Spleen (tissue), 11 donors: ENCODE results near the gene RSPH9. TPM values are rescaled to one million over a fixed set of nuclear protein-coding genes. Genes with fewer than 3 reads are reported as not detected.
A peak's percentile ranks its signal among the peaks of the same experiment; 100 is the strongest.
"Not testable (repeated sequence)": the region's sequence is repeated elsewhere in the genome, so short reads cannot be mapped to it uniquely, and the experiment has no call there.

ENCODE experiments used
- DNase-seq: peaks from one replicate; pipeline ENCODE4 v3.0.0-alpha.2; 2020
- H3K27ac ChIP-seq, 8 donors: fragments of 200-600 bp; sonication (generic) in 7 of 8; 1 replicate in 4 of 8; 2 replicates in 4 of 8; pipeline versions ENCODE4 v1.5.0 to v1.8.0; 2016 to 2021; ENCODE audit warnings: inconsistent platforms in 4 of 8, mild to moderate bottlenecking in 4 of 8, moderate library complexity in 1 of 8
- H3K27me3 ChIP-seq, 7 donors: fragments of 200-600 bp; sonication (generic) in 6 of 7; replicated peaks in 1 of 7; 1 replicate in 4 of 7; 2 replicates in 3 of 7; pipeline versions ENCODE4 v1.5.0 to v1.8.0; 2016 to 2021; ENCODE audit warnings: inconsistent platforms in 3 of 7, mild to moderate bottlenecking in 1 of 7
- H3K36me3 ChIP-seq, 6 donors: fragments of 200-600 bp; sonication (generic) in 5 of 6; 1 replicate in 4 of 6; 2 replicates in 2 of 6; pipeline versions ENCODE4 v1.5.0 to v1.8.0; 2016 to 2021; ENCODE audit warnings: inconsistent platforms in 2 of 6
- H3K4me1 ChIP-seq, 6 donors: fragments of 200-600 bp; sonication (generic) in 5 of 6; 1 replicate in 3 of 6; 2 replicates in 3 of 6; pipeline versions ENCODE4 v1.5.0 to v1.8.0; 2016 to 2021; ENCODE audit warnings: inconsistent platforms in 3 of 6
- H3K4me3 ChIP-seq, 8 donors: fragments of 200-600 bp; sonication (generic) in 7 of 8; 1 replicate in 4 of 8; 2 replicates in 4 of 8; pipeline versions ENCODE4 v1.5.0 to v1.8.0; 2016 to 2021; ENCODE audit warnings: inconsistent platforms in 4 of 8, mild to moderate bottlenecking in 4 of 8, moderate library complexity in 2 of 8
- H3K9me3 ChIP-seq, 8 donors: fragments of 200-600 bp; sonication (generic) in 7 of 8; 1 replicate in 4 of 8; 2 replicates in 4 of 8; pipeline versions ENCODE4 v1.5.0 to v1.8.0; 2016 to 2021; ENCODE audit warnings: inconsistent platforms in 4 of 8
- POLR2A ChIP-seq, 3 donors: fragments of 450-650 bp; IDR thresholded peaks; one replicate each; pipeline ENCODE4 v1.5.1; 2017; ENCODE audit warnings: antibody characterized with exemption in 3 of 3, mild to moderate bottlenecking in 1 of 3
- POLR2AphosphoS5 ChIP-seq, 3 donors: sonication (generic); formaldehyde crosslinking; IDR thresholded peaks; one replicate each; pipeline ENCODE4 v1.5.1; 2017; ENCODE audit warnings: antibody characterized with exemption in 3 of 3
- WGBS, 5 donors: extraction: QIAGEN DNeasy Blood & Tissue Kit in 3 of 5; methylation state at CpG; one replicate each; pipeline versions ENCODE4 v1.1.5 to v1.1.7; 2013 to 2018; 5-methylcytosine and 5-hydroxymethylcytosine counted together
- intact Hi-C: fragments of 100-400 bp; cut with DNase I; formaldehyde crosslinking; loops from one replicate; pipeline ENCODE4 v1.15.0; 2023; ENCODE audit warnings: low total_unique reads
- polyA plus RNA-seq, 3 donors: library from polyadenylated mRNA; stranded (reverse); fragments of 200-250 nt; gene quantifications; one replicate each; pipeline ENCODE4 v1.2.1, GENCODE V29; 2013
- total RNA-seq, 7 donors: library from RNA; depleted of rRNA in 3 of 7; stranded (reverse); fragments of >200 nt in 3 of 7; fragmentation: NEBNext Ultra II Directional in 4 of 7; extraction: Animal tissue kit (Norgen Biotek cat#: 25700) in 4 of 7; gene quantifications; one replicate each; pipeline versions ENCODE4 v1.1.0 to v1.2.1, GENCODE V29; 2016 to 2021
- TF ChIP-seq, protein P1 (sequence below), 11 experiments: fragments of 200-600 bp in 7 of 11; fragments of 450-650 bp in 4 of 11; sonication (generic) in 4 of 11; IDR thresholded peaks in 8 of 11; conservative IDR thresholded peaks in 3 of 11; 1 replicate in 7 of 11; 2 replicates in 4 of 11; pipeline versions ENCODE4 v1.4.0 to v1.8.0; 2016 to 2021; ENCODE audit warnings: antibody characterized with exemption in 11 of 11, inconsistent platforms in 4 of 11, mild to moderate bottlenecking in 1 of 11
- donor health status: healthy with polysubstance abuse.
- donor health status: DM: no; HTN: no; CAD: no; lungs with moderate emphysema.
- donor health status: DM: no; HTN: no; CAD: no.
- donor health status: Bipolar disorder and iron deficiency.
- donor health status: healthy.
- donor health status: DM: no; HTN: no; CAD: no.
- donor health status: DM: yes; HTN: yes; CAD: no.

The RSPH9 gene
- total and polyA plus RNA-seq, 10 donors: 0.17 to 0.63 (median 0.20) TPM; not detected in 3

DNA sequence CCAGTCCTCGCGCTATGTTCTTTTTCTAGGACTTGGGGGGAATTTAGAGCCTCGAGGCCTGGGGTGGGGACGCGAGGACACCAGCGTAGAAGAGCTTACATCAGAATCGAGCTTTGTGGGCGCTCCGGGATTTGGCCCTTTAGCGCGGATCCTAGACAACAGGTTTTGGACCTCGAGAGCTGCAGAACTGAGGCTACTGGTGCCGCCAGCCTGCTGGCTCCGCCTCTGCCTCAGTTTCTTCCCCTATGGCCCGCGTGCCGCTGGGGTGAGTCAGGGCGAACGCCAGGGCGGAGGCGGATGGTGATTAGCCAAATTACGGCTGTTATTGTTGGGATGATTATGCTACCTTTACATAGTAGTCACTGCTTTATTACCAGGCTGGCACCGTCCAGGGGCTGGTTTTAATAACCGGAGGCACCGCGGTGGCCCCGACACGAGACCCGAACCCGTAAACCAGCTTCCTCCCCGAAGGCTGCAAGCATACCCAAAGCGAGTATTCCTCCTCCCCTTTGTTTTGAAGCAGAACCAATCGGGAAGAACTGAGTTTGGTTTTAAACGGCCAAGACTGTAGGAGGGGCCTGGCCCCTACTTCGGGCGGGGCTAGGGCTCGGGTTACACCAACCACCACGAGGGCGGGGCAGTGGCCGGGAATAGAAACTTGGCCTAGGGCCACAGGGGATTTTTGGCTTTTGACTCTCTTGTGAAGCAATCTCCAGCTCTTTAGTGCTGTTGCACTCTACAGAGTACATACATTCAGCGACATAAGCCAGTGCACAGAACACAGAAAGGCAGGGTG, 15.1 kb upstream of the RSPH9 start:
- intact Hi-C loops: no loop called here
- peaks cover 0 to 19% (median 15%) of the 10 kb centered on the region in 6 donors for H3K36me3 ChIP-seq
- TF ChIP-seq POLR2A (IDR thresholded peaks at IDR 0.05) (peak in 2 of 3 donors; percentile 39 to 89), POLR2AphosphoS5 (IDR thresholded peaks at IDR 0.05) (peak; percentile 78 to 95 (median 90))
- TF ChIP-seq, protein P1, sequence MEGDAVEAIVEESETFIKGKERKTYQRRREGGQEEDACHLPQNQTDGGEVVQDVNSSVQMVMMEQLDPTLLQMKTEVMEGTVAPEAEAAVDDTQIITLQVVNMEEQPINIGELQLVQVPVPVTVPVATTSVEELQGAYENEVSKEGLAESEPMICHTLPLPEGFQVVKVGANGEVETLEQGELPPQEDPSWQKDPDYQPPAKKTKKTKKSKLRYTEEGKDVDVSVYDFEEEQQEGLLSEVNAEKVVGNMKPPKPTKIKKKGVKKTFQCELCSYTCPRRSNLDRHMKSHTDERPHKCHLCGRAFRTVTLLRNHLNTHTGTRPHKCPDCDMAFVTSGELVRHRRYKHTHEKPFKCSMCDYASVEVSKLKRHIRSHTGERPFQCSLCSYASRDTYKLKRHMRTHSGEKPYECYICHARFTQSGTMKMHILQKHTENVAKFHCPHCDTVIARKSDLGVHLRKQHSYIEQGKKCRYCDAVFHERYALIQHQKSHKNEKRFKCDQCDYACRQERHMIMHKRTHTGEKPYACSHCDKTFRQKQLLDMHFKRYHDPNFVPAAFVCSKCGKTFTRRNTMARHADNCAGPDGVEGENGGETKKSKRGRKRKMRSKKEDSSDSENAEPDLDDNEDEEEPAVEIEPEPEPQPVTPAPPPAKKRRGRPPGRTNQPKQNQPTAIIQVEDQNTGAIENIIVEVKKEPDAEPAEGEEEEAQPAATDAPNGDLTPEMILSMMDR (IDR thresholded peaks at IDR 0.05 in 8 of 11, conservative IDR thresholded peaks at IDR 0.05 in 3 of 11): no peak
- 0 to 1% (median 1%) methylated on average over 30 to 41 of the region's 41 CpGs for WGBS, 5 donors
- peak; percentile 96 for DNase-seq
- H3K27ac ChIP-seq: peak overlapping the region; percentile 94 to 99 (median 97)
- H3K4me3 ChIP-seq: peak overlapping the region; percentile 72 to 91 (median 82)
- H3K4me1 ChIP-seq: peaks cover 10 to 46% (median 35%) of the 10 kb centered on the region in 6 donors
- H3K9me3 ChIP-seq: no peaks in the 10 kb centered on the region
- H3K27me3 ChIP-seq: no peaks in the 10 kb centered on the region

GRCh38 chr6:43630980-43631619, 13.7 kb upstream of the RSPH9 start:
- peak overlapping the region in 4 of 8 donors; percentile 9 to 99 (median 60) for H3K27ac ChIP-seq
- H3K36me3 ChIP-seq: peaks cover 0 to 5% (median 1%) of the 10 kb centered on the region in 6 donors
- peaks cover 14 to 53% (median 39%) of the 10 kb centered on the region in 6 donors for H3K4me1 ChIP-seq
- no peaks in the 10 kb centered on the region for H3K27me3 ChIP-seq
- no peak for DNase-seq
- 91 to 100% (median 94%) methylated on average over 1 of the region's 1 CpG for WGBS, 5 donors
- intact Hi-C loops: no loop called here
- no peak overlapping the region for H3K4me3 ChIP-seq
- H3K9me3 ChIP-seq: no peaks in the 10 kb centered on the region
- TF ChIP-seq POLR2A (IDR thresholded peaks at IDR 0.05) (no peak), POLR2AphosphoS5 (IDR thresholded peaks at IDR 0.05) (no peak)
- TF ChIP-seq, protein P1 (IDR thresholded peaks at IDR 0.05 in 8 of 11, conservative IDR thresholded peaks at IDR 0.05 in 3 of 11): no peak

- H3K36me3 ChIP-seq: peaks cover 0 to 15% (median 5%) of the 10 kb centered on the region in 6 donors
- H3K27me3 ChIP-seq, DNase-seq, intact Hi-C loops, H3K27ac ChIP-seq, H3K4me3 ChIP-seq, H3K9me3 ChIP-seq: not testable (repeated sequence)
- H3K4me1 ChIP-seq: peaks cover 19 to 53% (median 39%) of the 10 kb centered on the region in 6 donors
- 92 to 94% (median 93%) methylated on average over 7 of the region's 7 CpGs for WGBS, 5 donors
These were observed 11.8 kb upstream of the RSPH9 start for GRCh38 chr6:43633002-43633401.

- Histone ChIP-seq H3K27me3 (no peaks in the 10 kb centered on the region), H3K9me3 (no peaks in the 10 kb centered on the region), H3K36me3 (peaks cover 0 to 33% (median 18%) of the 10 kb centered on the region in 6 donors), H3K4me1 (peaks cover 31 to 62% (median 50%) of the 10 kb centered on the region in 6 donors), H3K4me3 (peak overlapping the region in 2 of 8 donors; percentile 79 to 81), H3K27ac (peak overlapping the region in 6 of 8 donors; percentile 89 to 94 (median 90))
- WGBS, 5 donors: 86 to 90% (median 88%) methylated on average over 9 of the region's 9 CpGs
- TF ChIP-seq POLR2AphosphoS5 (IDR thresholded peaks at IDR 0.05): no peak
- intact Hi-C loops: no loop called here
- no peak for DNase-seq
These were observed 10.0 kb upstream of the RSPH9 start for GRCh38 chr6:43634702-43635303.
